Measurements from ENCODE around the gene LRRC37B. TPM values are rescaled to one million over a fixed set of nuclear protein-coding genes. Genes with fewer than 3 reads are reported as not detected.
"Not testable (repeated sequence)": the region's sequence is repeated elsewhere in the genome, so short reads cannot be mapped to it uniquely, and the experiment has no call there.

Gene LRRC37B
- total and polyA plus RNA-seq, 2 experiments from 2014 or later = 3.7 to 5.1 TPM

DNA sequence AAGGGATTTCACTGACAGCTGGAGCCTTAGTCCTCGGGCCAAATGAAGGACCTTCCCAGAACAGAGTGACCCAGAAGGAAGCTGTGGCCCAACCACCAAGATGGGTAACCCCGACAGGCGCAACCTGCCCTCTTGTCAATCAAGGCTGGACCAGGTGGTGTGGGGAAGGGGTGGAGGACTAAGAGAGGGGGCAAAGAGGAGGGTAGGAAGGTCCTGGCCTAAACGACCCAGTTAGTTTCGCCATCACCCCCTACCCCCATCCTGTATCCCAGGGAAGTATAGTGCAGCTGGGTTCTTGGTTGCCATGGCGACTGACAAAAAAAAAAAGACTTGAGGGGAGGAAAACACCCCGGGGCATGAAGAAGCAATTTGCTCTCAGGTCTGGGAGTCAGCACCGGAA, 54.7 kb downstream of the LRRC37B start:
- H3K4me2 ChIP-seq (ENCODE audit: unreplicated experiment); in situ Hi-C loops (cut with MboI); H3K9me3 ChIP-seq (ENCODE audit: low read depth); H3F3A ChIP-seq (ENCODE audit: insufficient read depth); H3K4me3 ChIP-seq; H3K36me3 ChIP-seq (ENCODE audit: low read depth); H3K9me2 ChIP-seq (ENCODE audit: insufficient read depth); H3K27me3 ChIP-seq (replicated peaks; ENCODE audit: insufficient read depth); DNase-seq; H3K27ac ChIP-seq; H4K20me1 ChIP-seq (ENCODE audit: insufficient read depth); H3K4me1 ChIP-seq (ENCODE audit: insufficient read depth); H2AFZ ChIP-seq; H3K79me2 ChIP-seq (ENCODE audit: insufficient read depth); H3K9ac ChIP-seq: not testable (repeated sequence)
- WGBS, 2 experiments (ENCODE audit: low coverage in 1 of 2, low lambda C conversion rate in 2 of 2, missing lambda C conversion rate in 2 of 2) = 60 to 70% methylated on average over 3 to 8 of the region's 8 CpGs

DNA sequence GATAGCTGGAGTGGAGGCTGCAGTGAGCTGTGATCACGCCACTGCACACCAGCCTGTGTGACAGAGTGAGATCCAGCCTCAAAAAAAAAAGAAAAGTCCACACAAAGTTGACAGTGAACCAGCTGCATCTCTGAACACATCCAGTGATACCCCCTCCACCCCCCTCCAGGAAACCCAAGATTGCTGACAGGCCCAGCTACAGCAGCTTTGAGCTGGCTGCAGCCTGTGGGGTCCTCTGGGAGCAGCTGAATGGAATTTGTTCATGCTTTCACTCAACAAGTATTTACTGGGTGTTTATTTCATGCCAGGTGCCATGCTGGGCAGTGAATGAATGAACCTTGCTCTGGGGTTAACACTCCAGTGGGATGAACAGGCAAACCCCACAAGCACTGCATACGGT, 56.9 kb downstream of the LRRC37B start:
- H3K27me3 ChIP-seq (replicated peaks; ENCODE audit: insufficient read depth); in situ Hi-C loops (cut with MboI); H4K20me1 ChIP-seq (ENCODE audit: insufficient read depth); H2AFZ ChIP-seq; H3K79me2 ChIP-seq (ENCODE audit: insufficient read depth); H3K36me3 ChIP-seq (ENCODE audit: low read depth); H3K27ac ChIP-seq; H3K4me1 ChIP-seq (ENCODE audit: insufficient read depth); H3K4me2 ChIP-seq (ENCODE audit: unreplicated experiment); H3F3A ChIP-seq (ENCODE audit: insufficient read depth); H3K4me3 ChIP-seq; H3K9me3 ChIP-seq (ENCODE audit: low read depth); DNase-seq; H3K9me2 ChIP-seq (ENCODE audit: insufficient read depth); H3K9ac ChIP-seq: not testable (repeated sequence)
- WGBS, 2 experiments (ENCODE audit: low coverage in 1 of 2, low lambda C conversion rate in 2 of 2, missing lambda C conversion rate in 2 of 2) = 79 to 80% methylated on average over 2 of the region's 2 CpGs

DNA sequence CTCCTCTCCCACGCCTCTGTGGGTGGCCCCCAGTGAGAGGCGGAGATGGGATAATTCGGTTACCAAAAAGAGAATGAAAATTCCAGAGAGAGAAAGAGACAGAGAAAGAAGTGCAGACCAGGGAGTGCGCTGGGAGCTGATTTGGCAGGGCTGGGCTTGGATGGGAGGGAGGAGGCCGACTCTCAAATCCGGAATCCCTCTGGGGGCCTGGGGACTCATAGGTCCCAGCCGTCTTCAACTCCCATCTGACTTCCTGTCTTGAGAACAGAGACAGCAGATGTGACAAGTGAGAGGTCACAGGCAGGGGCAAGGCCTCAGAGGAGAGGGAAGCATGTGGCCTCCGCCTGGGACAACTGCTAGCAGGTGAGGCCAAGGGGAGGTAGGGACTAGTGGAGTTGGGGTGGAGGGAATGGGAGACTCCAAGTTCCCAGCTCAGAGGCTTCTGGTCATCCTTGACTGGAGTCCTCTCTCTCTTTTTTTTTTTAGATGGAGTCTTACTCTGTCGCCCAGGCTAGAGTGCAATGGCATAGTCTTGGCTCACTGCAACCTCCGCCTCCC, 59.0 kb downstream of the LRRC37B start:
- H3K79me2 ChIP-seq (ENCODE audit: insufficient read depth); H3K4me2 ChIP-seq (ENCODE audit: unreplicated experiment); H3K9ac ChIP-seq; H3K4me1 ChIP-seq (ENCODE audit: insufficient read depth); H3K36me3 ChIP-seq (ENCODE audit: low read depth); DNase-seq; H3K27me3 ChIP-seq (replicated peaks; ENCODE audit: insufficient read depth); H3K9me3 ChIP-seq (ENCODE audit: low read depth); H2AFZ ChIP-seq; H3F3A ChIP-seq (ENCODE audit: insufficient read depth); in situ Hi-C loops (cut with MboI); H3K9me2 ChIP-seq (ENCODE audit: insufficient read depth); H4K20me1 ChIP-seq (ENCODE audit: insufficient read depth); H3K4me3 ChIP-seq; H3K27ac ChIP-seq: not testable (repeated sequence)
- 61 to 76% methylated on average over 2 to 9 of the region's 10 CpGs for WGBS, 2 experiments (ENCODE audit: low coverage in 1 of 2, low lambda C conversion rate in 2 of 2, missing lambda C conversion rate in 2 of 2)

DNA sequence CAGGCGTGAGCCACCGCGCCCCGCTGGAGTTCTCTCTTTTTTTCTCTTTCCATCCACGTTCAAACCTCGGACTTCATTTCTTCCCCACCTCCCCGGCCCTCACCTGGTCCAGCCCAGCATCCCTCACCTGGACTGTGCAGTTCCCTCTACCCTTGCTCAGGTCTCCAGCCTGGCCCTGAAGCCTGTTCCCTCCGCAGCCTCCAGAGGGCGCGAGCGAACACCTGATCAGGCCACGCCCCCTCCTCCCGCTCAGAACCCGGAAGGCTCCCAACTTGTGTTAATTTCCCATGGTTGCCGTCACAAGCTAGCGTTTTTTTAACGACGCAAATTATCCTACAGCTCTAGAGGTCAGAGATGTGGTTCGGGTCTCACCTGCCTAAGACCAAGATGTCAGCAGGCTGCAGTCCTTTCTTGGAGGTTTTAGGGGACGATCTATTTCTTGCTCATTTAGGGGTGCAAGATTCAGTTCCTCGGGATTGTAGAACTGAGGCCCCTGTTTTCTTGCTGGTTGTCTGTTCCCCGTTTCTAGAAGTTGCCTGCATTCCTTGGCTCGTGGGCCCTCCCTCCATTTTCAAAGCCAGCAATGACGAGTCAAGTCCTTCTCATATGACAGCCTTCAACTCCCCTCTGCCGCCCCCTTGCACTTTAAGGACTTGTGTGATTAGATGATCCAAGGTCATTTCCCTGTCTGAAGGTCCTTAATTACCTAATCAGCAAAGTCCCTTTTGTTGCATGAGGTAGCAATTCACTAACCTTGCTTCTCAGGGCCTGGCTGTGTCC, 59.9 kb downstream of the LRRC37B start:
- H3K4me1 ChIP-seq (ENCODE audit: insufficient read depth); H3K79me2 ChIP-seq (ENCODE audit: insufficient read depth); H3K4me3 ChIP-seq; H3K9me3 ChIP-seq (ENCODE audit: low read depth); H3K36me3 ChIP-seq (ENCODE audit: low read depth); in situ Hi-C loops (cut with MboI); H3K9me2 ChIP-seq (ENCODE audit: insufficient read depth); H3K27me3 ChIP-seq (replicated peaks; ENCODE audit: insufficient read depth); H3K27ac ChIP-seq; H3K9ac ChIP-seq; H3F3A ChIP-seq (ENCODE audit: insufficient read depth); H4K20me1 ChIP-seq (ENCODE audit: insufficient read depth): not testable (repeated sequence)
- H2AFZ ChIP-seq = peak overlapping the region; percentile 93
- H3K4me2 ChIP-seq (ENCODE audit: unreplicated experiment) = peak overlapping the region; percentile 53
- DNase-seq = peak; percentile 32
- 23 to 29% methylated on average over 20 to 24 of the region's 25 CpGs for WGBS, 2 experiments (ENCODE audit: low coverage in 1 of 2, low lambda C conversion rate in 2 of 2, missing lambda C conversion rate in 2 of 2)

DNA sequence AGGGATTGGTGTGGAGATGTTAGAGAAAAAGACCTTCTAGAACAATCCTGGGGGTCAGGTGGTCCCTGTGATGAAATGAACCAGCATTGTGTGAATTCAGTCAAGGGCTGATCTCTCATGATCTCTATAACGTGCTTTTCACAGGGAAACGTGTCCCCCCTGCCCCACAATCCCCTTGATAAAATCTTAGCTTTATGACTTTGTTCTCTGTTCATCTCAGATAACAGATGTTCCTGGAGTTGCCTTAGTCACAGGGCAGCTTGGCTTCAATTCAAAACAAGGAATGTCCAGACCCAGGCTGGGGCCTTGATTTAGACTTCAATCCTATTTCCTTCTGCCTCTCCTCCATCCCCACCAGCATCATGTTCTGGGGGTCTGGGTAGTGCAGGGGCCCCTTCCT, 61.9 kb downstream of the LRRC37B start:
- H4K20me1 ChIP-seq (ENCODE audit: insufficient read depth); H3F3A ChIP-seq (ENCODE audit: insufficient read depth); H3K4me2 ChIP-seq (ENCODE audit: unreplicated experiment); H3K36me3 ChIP-seq (ENCODE audit: low read depth); H3K27me3 ChIP-seq (replicated peaks; ENCODE audit: insufficient read depth); H3K4me1 ChIP-seq (ENCODE audit: insufficient read depth); H3K4me3 ChIP-seq; H3K79me2 ChIP-seq (ENCODE audit: insufficient read depth); H2AFZ ChIP-seq; H3K9me3 ChIP-seq (ENCODE audit: low read depth); H3K27ac ChIP-seq; H3K9me2 ChIP-seq (ENCODE audit: insufficient read depth); H3K9ac ChIP-seq; in situ Hi-C loops (cut with MboI): not testable (repeated sequence)
- 48 to 50% methylated on average over 2 of the region's 2 CpGs for WGBS, 2 experiments (ENCODE audit: low coverage in 1 of 2, low lambda C conversion rate in 2 of 2, missing lambda C conversion rate in 2 of 2)
- peak; percentile 13 for DNase-seq

DNA sequence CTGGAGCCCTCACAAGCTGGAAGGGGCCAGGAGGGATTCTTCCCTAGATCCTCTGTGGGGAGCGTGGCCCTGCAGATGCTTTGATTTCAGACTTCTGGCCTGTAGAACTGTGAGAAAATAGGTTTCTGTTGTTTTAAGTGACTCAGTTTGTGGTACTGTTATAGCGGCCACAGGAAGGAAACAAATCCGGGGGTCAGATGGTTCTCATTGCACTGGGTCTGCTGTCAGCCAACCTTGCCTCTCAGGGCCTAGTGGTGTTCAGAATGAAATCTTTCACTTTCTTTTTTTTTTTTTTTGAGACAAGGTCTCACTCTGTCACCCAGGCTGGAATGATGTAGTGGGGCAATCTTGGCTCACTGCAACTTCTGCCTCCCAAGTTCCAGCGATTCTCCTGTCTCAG, 64.8 kb downstream of the LRRC37B start:
- H3K4me2 ChIP-seq (ENCODE audit: unreplicated experiment); H3K9ac ChIP-seq; in situ Hi-C loops (cut with MboI); H3K27me3 ChIP-seq (replicated peaks; ENCODE audit: insufficient read depth); H3K4me3 ChIP-seq; H3K9me2 ChIP-seq (ENCODE audit: insufficient read depth); H3K36me3 ChIP-seq (ENCODE audit: low read depth); H4K20me1 ChIP-seq (ENCODE audit: insufficient read depth); H3F3A ChIP-seq (ENCODE audit: insufficient read depth); DNase-seq; H3K9me3 ChIP-seq (ENCODE audit: low read depth); H3K4me1 ChIP-seq (ENCODE audit: insufficient read depth); H3K79me2 ChIP-seq (ENCODE audit: insufficient read depth): not testable (repeated sequence)
- WGBS, 2 experiments (ENCODE audit: low coverage in 1 of 2, low lambda C conversion rate in 2 of 2, missing lambda C conversion rate in 2 of 2) = 45 to 48% methylated on average over 3 of the region's 4 CpGs
- H2AFZ ChIP-seq = peak overlapping the region; percentile 33; the same call in 1 of the 2 replicates
- peak overlapping the region; percentile 39; the same call in 1 of the 2 replicates for H3K27ac ChIP-seq

DNA sequence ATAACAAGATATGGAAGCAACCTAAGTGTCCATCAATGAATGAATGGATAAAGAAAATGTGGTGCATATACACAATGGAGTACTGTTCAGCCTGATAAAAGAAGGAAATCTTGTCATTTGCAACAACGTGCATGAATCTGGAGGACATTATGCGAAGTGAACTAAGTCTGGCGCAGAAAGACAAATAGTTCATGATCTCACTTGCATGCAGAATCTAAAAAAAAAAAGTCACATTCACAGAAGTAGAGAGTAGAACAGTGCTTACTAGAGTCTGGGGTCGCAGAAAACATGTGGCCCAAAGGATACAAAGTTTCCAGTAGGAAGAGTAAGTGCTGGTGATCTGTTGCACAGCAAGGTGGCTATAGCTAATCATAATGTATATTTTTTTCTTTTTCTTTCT, 65.9 kb downstream of the LRRC37B start:
- WGBS, 2 experiments (ENCODE audit: low coverage in 1 of 2, low lambda C conversion rate in 2 of 2, missing lambda C conversion rate in 2 of 2) = 75 to 87% methylated on average over 3 to 4 of the region's 4 CpGs
- not testable (repeated sequence) for H3K4me2 ChIP-seq (ENCODE audit: unreplicated experiment)

More for the DNA sequence above, 65.9 kb downstream of the LRRC37B start:
- H3F3A ChIP-seq (ENCODE audit: insufficient read depth); H3K9me2 ChIP-seq (ENCODE audit: insufficient read depth); in situ Hi-C loops (cut with MboI); H3K9me3 ChIP-seq (ENCODE audit: low read depth); H3K27ac ChIP-seq; DNase-seq; H2AFZ ChIP-seq; H3K4me3 ChIP-seq; H3K4me1 ChIP-seq (ENCODE audit: insufficient read depth); H4K20me1 ChIP-seq (ENCODE audit: insufficient read depth); H3K27me3 ChIP-seq (replicated peaks; ENCODE audit: insufficient read depth); H3K79me2 ChIP-seq (ENCODE audit: insufficient read depth); H3K36me3 ChIP-seq (ENCODE audit: low read depth); H3K9ac ChIP-seq: not testable (repeated sequence)
